Measurements from ENCODE around the gene APBB1IP. TPM values are rescaled to one million over a fixed set of nuclear protein-coding genes. Genes with fewer than 3 reads are reported as not detected.

The APBB1IP gene
- total RNA-seq, 1 experiment from 2014 or later: 0.22 TPM

- H3K36me3 Mint-ChIP-seq: no peaks in the 10 kb centered on the region
Observed at GRCh38 chr10:26467639-26468038, 29.5 kb downstream of the APBB1IP start.

GRCh38 chr10:26468291-26468690 lies 30.1 kb downstream of the APBB1IP start:
- Mint-ChIP-seq H3K27me3 (ENCODE audit: low read depth) (no peaks in the 10 kb centered on the region), H3K36me3 (no peaks in the 10 kb centered on the region), H3K4me1 (peaks cover 3% of the 10 kb centered on the region), H3K9me3 (no peaks in the 10 kb centered on the region), H3K27ac (no peak overlapping the region), H3K4me3 (no peak overlapping the region)
- no peak for TF ChIP-seq MXD4 (CRISPR knock-in tag; IDR thresholded peaks at IDR 0.05; ENCODE audit: borderline replicate concordance)
- ChIA-PET CTCF (no interaction called here), POLR2A (no interaction called here)
- no peak for ATAC-seq
- DNase-seq (ENCODE audit: low spot score): no peak

More at GRCh38 chr10:26467639-26468038, 29.5 kb downstream of the APBB1IP start:
- Mint-ChIP-seq H3K4me1 (no peaks in the 10 kb centered on the region), H3K27ac (no peak overlapping the region), H3K4me3 (no peak overlapping the region), H3K9me3 (0 out of 2 replicates have a peak, but pooled peaks cover 3% of the 10 kb centered on the region), H3K27me3 (ENCODE audit: low read depth) (no peaks in the 10 kb centered on the region; the same call in 1 of the 2 replicates)
- POLR2A ChIA-PET: no interaction called here
- CTCF ChIA-PET: no interaction called here
- no peak for TF ChIP-seq EMX1 (CRISPR knock-in tag; IDR thresholded peaks at IDR 0.05)
- no peak for TF ChIP-seq CBFB (CRISPR knock-in tag; IDR thresholded peaks at IDR 0.05; ENCODE audit: low read depth)
- no peak for TF ChIP-seq ZNF263 (CRISPR knock-in tag; IDR thresholded peaks at IDR 0.05; ENCODE audit: low read depth)
- no peak for TF ChIP-seq CDX4 (CRISPR knock-in tag; IDR thresholded peaks at IDR 0.05; ENCODE audit: borderline replicate concordance)
- no peak for TF ChIP-seq CREM (CRISPR knock-in tag; IDR thresholded peaks at IDR 0.05)
- no peak for TF ChIP-seq SMAD4 (CRISPR knock-in tag; IDR thresholded peaks at IDR 0.05)
- TF ChIP-seq MXD4 (CRISPR knock-in tag; IDR thresholded peaks at IDR 0.05; ENCODE audit: borderline replicate concordance): no peak
- no peak for TF ChIP-seq RELA (CRISPR knock-in tag; IDR thresholded peaks at IDR 0.05; ENCODE audit: borderline replicate concordance)
- no peak for TF ChIP-seq GABPB1 (CRISPR knock-in tag; IDR thresholded peaks at IDR 0.05)
- TF ChIP-seq ZNF121 (CRISPR knock-in tag; IDR thresholded peaks at IDR 0.05): no peak
- TF ChIP-seq ZNF138 (CRISPR knock-in tag; conservative IDR thresholded peaks at IDR 0.05): no peak
- TF ChIP-seq ZMAT4 (CRISPR knock-in tag; IDR thresholded peaks at IDR 0.05): no peak
- TF ChIP-seq ZBTB21 (CRISPR knock-in tag; IDR thresholded peaks at IDR 0.05; ENCODE audit: borderline replicate concordance): no peak
- TF ChIP-seq ZNF425 (CRISPR knock-in tag; conservative IDR thresholded peaks at IDR 0.05): no peak
- no peak for TF ChIP-seq HMGXB4 (CRISPR knock-in tag; IDR thresholded peaks at IDR 0.05)
- no peak for DNase-seq (ENCODE audit: low spot score)
- no peak for ATAC-seq

GRCh38 chr10:26468700-26469099 lies 30.6 kb downstream of the APBB1IP start:
- no peak overlapping the region for H3K4me3 Mint-ChIP-seq
- H3K27ac Mint-ChIP-seq: no peak overlapping the region; the same call in 1 of the 2 replicates
- no peaks in the 10 kb centered on the region for H3K27me3 Mint-ChIP-seq (ENCODE audit: low read depth)
- no peak for ATAC-seq
- peaks cover 7% of the 10 kb centered on the region for H3K4me1 Mint-ChIP-seq
- no peak for DNase-seq (ENCODE audit: low spot score)
- TF ChIP-seq GABPB1 (CRISPR knock-in tag; IDR thresholded peaks at IDR 0.05) (no peak), FOXJ3 (CRISPR knock-in tag; IDR thresholded peaks at IDR 0.05; ENCODE audit: borderline replicate concordance) (no peak), NFYB (CRISPR knock-in tag; conservative IDR thresholded peaks at IDR 0.05; ENCODE audit: low read depth) (no peak)
- ChIA-PET POLR2A (no interaction called here), CTCF (interaction anchor here (0.7 kb wide), 1 partner anchor 10 kb away, joined by 3 read pairs; no protein-coding TSS in a partner anchor)
- no peaks in the 10 kb centered on the region for H3K36me3 Mint-ChIP-seq
- no peaks in the 10 kb centered on the region for H3K9me3 Mint-ChIP-seq
